Cardiac septum (tissue), 1 donor: ENCODE measurements around the gene EVC2. TPM values are rescaled to one million over a fixed set of nuclear protein-coding genes. Genes with fewer than 3 reads are reported as not detected.
A peak's percentile ranks its signal among the peaks of the same experiment; 100 is the strongest.

Experiments used
- DNase-seq: peaks from one replicate; pipeline ENCODE4 v3.0.0-alpha.2; 2020; ENCODE audit warnings: low spot score
- intact Hi-C: fragments of 100-400 bp; cut with DNase I; formaldehyde crosslinking; loops from one replicate; pipeline ENCODE4 v1.14.0; 2022
- long read RNA-seq: library from polyadenylated mRNA; unstranded; transcript quantifications from one replicate; pipeline ENCODE4 v2.0.0, GENCODE V29; 2021
- total RNA-seq: library from RNA; stranded (reverse); fragmentation: NEBNext Ultra II Directional; extraction: Animal tissue kit (Norgen Biotek cat#: 25700); gene quantifications from one replicate; pipeline ENCODE4 v1.2.1, GENCODE V29; 2021
- donor health status: DM: no; HTN: no; CAD: no.

The EVC2 gene
- 1.3 TPM for total RNA-seq
- long read RNA-seq, full-length matches to known transcripts: 2 of 4 reads
- long read RNA-seq, partial matches to known transcripts: 1 of 4 reads
- long read RNA-seq, other reads (novel, unspliced or antisense): 1 of 4 reads

- intact Hi-C loops: no loop called here
- peak; percentile 88 for DNase-seq
Measured at GRCh38 chr4:5708449-5709206, at the start of gene EVC2. TSS of gene EVC2 (minus strand) at chr4:5708559. CDS start at chr4:5708513, 46 bp downstream.

GRCh38 chr4:5757954-5758353, 49.6 kb upstream of the EVC2 start:
- no peak for DNase-seq
- intact Hi-C loops: no loop called here

- intact Hi-C loops: no loop called here
- no peak for DNase-seq
Measured at GRCh38 chr4:5757536-5757935, 49.2 kb upstream of the EVC2 start.

GRCh38 chr4:5757091-5757490, 48.7 kb upstream of the EVC2 start:
- intact Hi-C loops: no loop called here
- DNase-seq: no peak

- intact Hi-C loops: no loop called here
- no peak for DNase-seq
Measured at GRCh38 chr4:5756271-5756670, 47.9 kb upstream of the EVC2 start.

- no peak for DNase-seq
- intact Hi-C loops: no loop called here
Measured at GRCh38 chr4:5755679-5756078, 47.3 kb upstream of the EVC2 start.

GRCh38 chr4:5755161-5755560, 46.8 kb upstream of the EVC2 start:
- no peak for DNase-seq
- intact Hi-C loops: no loop called here

GRCh38 chr4:5754529-5754881, 46.1 kb upstream of the EVC2 start:
- intact Hi-C loops: no loop called here
- DNase-seq: no peak

GRCh38 chr4:5753766-5754528, 45.6 kb upstream of the EVC2 start:
- no peak for DNase-seq
- intact Hi-C loops: no loop called here

- DNase-seq: no peak
- intact Hi-C loops: no loop called here
Measured at GRCh38 chr4:5753366-5753765, 45.0 kb upstream of the EVC2 start.

- intact Hi-C loops: no loop called here
Measured at GRCh38 chr4:5752376-5753184, 44.2 kb upstream of the EVC2 start.

GRCh38 chr4:5751666-5752375, 43.5 kb upstream of the EVC2 start:
- intact Hi-C loops: no loop called here
- no peak for DNase-seq

More at GRCh38 chr4:5752376-5753184, 44.2 kb upstream of the EVC2 start:
- DNase-seq: no peak

- DNase-seq: no peak
- intact Hi-C loops: no loop called here
Measured at GRCh38 chr4:5750946-5751665, 42.7 kb upstream of the EVC2 start.

- intact Hi-C loops: no loop called here
- DNase-seq: no peak
Measured at GRCh38 chr4:5750052-5750945, 41.9 kb upstream of the EVC2 start.

- intact Hi-C loops: loop anchor here (1.0 kb wide), 1 partner anchor 38 kb away; the partner anchor contains the start of gene EVC
- no peak for DNase-seq
Measured at GRCh38 chr4:5749568-5749967, 41.2 kb upstream of the EVC2 start.

GRCh38 chr4:5747738-5748375, 39.5 kb upstream of the EVC2 start:
- DNase-seq: no peak
- intact Hi-C loops: no loop called here
